Rectal smooth muscle tissue (tissue), 1 donor: ENCODE data around the gene UBE3D.

Experiments used
- H3K27ac ChIP-seq: one replicate; pipeline ENCODE4 v1.7.0; 2013; ENCODE audit warnings: low read depth, low read length, inconsistent platforms
- H3K27me3 ChIP-seq: one replicate; pipeline ENCODE4 v1.7.0; 2013; ENCODE audit warnings: low read length; ENCODE audit not compliant: control insufficient read depth, insufficient read depth
- H3K36me3 ChIP-seq: one replicate; pipeline ENCODE4 v1.7.0; 2013; ENCODE audit warnings: low read length; ENCODE audit not compliant: control insufficient read depth, insufficient read depth
- H3K4me1 ChIP-seq: one replicate; pipeline ENCODE4 v1.7.0; 2013; ENCODE audit warnings: low read length; ENCODE audit not compliant: control insufficient read depth, insufficient read depth
- H3K4me3 ChIP-seq: one replicate; pipeline ENCODE4 v1.7.0; 2013; ENCODE audit warnings: low read length
- H3K9ac ChIP-seq: one replicate; pipeline ENCODE4 v1.7.0; 2013; ENCODE audit warnings: low read length

Gene UBE3D

GRCh38 chr6:83072726-83073125, 7.1 kb upstream of the UBE3D start:
- no peak overlapping the region for H3K4me3 ChIP-seq
- H3K4me1 ChIP-seq, result peaks cover 8% of the 10 kb centered on the region
- no peaks in the 10 kb centered on the region for H3K27me3 ChIP-seq
- no peak overlapping the region for H3K9ac ChIP-seq
- H3K27ac ChIP-seq, result no peak overlapping the region
- H3K36me3 ChIP-seq, result no peaks in the 10 kb centered on the region

- Histone ChIP-seq H3K9ac (no peak overlapping the region), H3K27me3 (no peaks in the 10 kb centered on the region), H3K4me1 (peaks cover 8% of the 10 kb centered on the region), H3K36me3 (no peaks in the 10 kb centered on the region), H3K27ac (no peak overlapping the region), H3K4me3 (no peak overlapping the region)
These were observed 6.1 kb upstream of the UBE3D start for GRCh38 chr6:83071707-83072106.

GRCh38 chr6:83071023-83071422, 5.4 kb upstream of the UBE3D start:
- H3K27ac ChIP-seq, result no peak overlapping the region

GRCh38 chr6:83069633-83070032, 4.0 kb upstream of the UBE3D start:
- H3K4me1 ChIP-seq, result peaks cover 8% of the 10 kb centered on the region

More at GRCh38 chr6:83071023-83071422, 5.4 kb upstream of the UBE3D start:
- H3K4me3 ChIP-seq, result no peak overlapping the region
- H3K27me3 ChIP-seq, result no peaks in the 10 kb centered on the region
- H3K36me3 ChIP-seq, result no peaks in the 10 kb centered on the region
- H3K4me1 ChIP-seq, result peaks cover 8% of the 10 kb centered on the region
- no peak overlapping the region for H3K9ac ChIP-seq

GRCh38 chr6:83068616-83069015, 3.0 kb upstream of the UBE3D start:
- H3K4me1 ChIP-seq, result peaks cover 8% of the 10 kb centered on the region
- no peaks in the 10 kb centered on the region for H3K36me3 ChIP-seq
- H3K9ac ChIP-seq, result no peak overlapping the region
- no peaks in the 10 kb centered on the region for H3K27me3 ChIP-seq
- peak overlapping the region; percentile 98 for H3K4me3 ChIP-seq
- no peak overlapping the region for H3K27ac ChIP-seq

More at GRCh38 chr6:83069633-83070032, 4.0 kb upstream of the UBE3D start:
- Histone ChIP-seq H3K27me3 (no peaks in the 10 kb centered on the region), H3K4me3 (no peak overlapping the region), H3K27ac (no peak overlapping the region), H3K9ac (no peak overlapping the region), H3K36me3 (no peaks in the 10 kb centered on the region)

GRCh38 chr6:83067448-83068439, 2.1 kb upstream of the UBE3D start, which contains the start of gene DOP1A:
Gene DOP1A (plus strand): TSS chr6:83067671. CDS start chr6:83096978, 29,307 bp downstream.
- H3K36me3 ChIP-seq, result no peaks in the 10 kb centered on the region
- no peaks in the 10 kb centered on the region for H3K27me3 ChIP-seq
- H3K4me3 ChIP-seq, result peak within 1 kb of the TSS; percentile 98
- H3K9ac ChIP-seq, result peak within 1 kb of the TSS; percentile 80
- peak within 1 kb of the TSS; percentile 79 for H3K27ac ChIP-seq
- H3K4me1 ChIP-seq, result peaks cover 8% of the 10 kb centered on the region

GRCh38 chr6:83062225-83062624, 3.4 kb downstream of the UBE3D start:
- H3K27ac ChIP-seq, result no peak overlapping the region
- H3K9ac ChIP-seq, result no peak overlapping the region

GRCh38 chr6:83061190-83061589, 4.5 kb downstream of the UBE3D start:
- Histone ChIP-seq H3K9ac (no peak overlapping the region), H3K27ac (no peak overlapping the region), H3K4me1 (no peaks in the 10 kb centered on the region), H3K4me3 (no peak overlapping the region), H3K27me3 (no peaks in the 10 kb centered on the region), H3K36me3 (no peaks in the 10 kb centered on the region)

More at GRCh38 chr6:83062225-83062624, 3.4 kb downstream of the UBE3D start:
- H3K4me1 ChIP-seq, result no peaks in the 10 kb centered on the region
- no peak overlapping the region for H3K4me3 ChIP-seq
- H3K36me3 ChIP-seq, result no peaks in the 10 kb centered on the region
- H3K27me3 ChIP-seq, result no peaks in the 10 kb centered on the region

GRCh38 chr6:83057705-83058321, 7.8 kb downstream of the UBE3D start:
- Histone ChIP-seq H3K27ac (no peak overlapping the region), H3K9ac (no peak overlapping the region), H3K27me3 (no peaks in the 10 kb centered on the region), H3K4me1 (no peaks in the 10 kb centered on the region), H3K36me3 (no peaks in the 10 kb centered on the region), H3K4me3 (no peak overlapping the region)

GRCh38 chr6:83055366-83055964, 10.2 kb downstream of the UBE3D start:
- no peak overlapping the region for H3K9ac ChIP-seq

GRCh38 chr6:83053678-83054077, 12.0 kb downstream of the UBE3D start:
- no peak overlapping the region for H3K9ac ChIP-seq
- no peaks in the 10 kb centered on the region for H3K36me3 ChIP-seq
- no peak overlapping the region for H3K4me3 ChIP-seq
- H3K4me1 ChIP-seq, result no peaks in the 10 kb centered on the region
- no peaks in the 10 kb centered on the region for H3K27me3 ChIP-seq
- no peak overlapping the region for H3K27ac ChIP-seq

More at GRCh38 chr6:83055366-83055964, 10.2 kb downstream of the UBE3D start:
- H3K27me3 ChIP-seq, result no peaks in the 10 kb centered on the region
- no peaks in the 10 kb centered on the region for H3K36me3 ChIP-seq
- H3K27ac ChIP-seq, result no peak overlapping the region
- H3K4me3 ChIP-seq, result no peak overlapping the region
- H3K4me1 ChIP-seq, result no peaks in the 10 kb centered on the region
